Neutrophil (primary cell): ENCODE data around the gene HTR4.

Experiments used
- H3K27ac ChIP-seq: fragments of 200-600 bp; sonication (generic); 2 replicates; pipeline ENCODE4 v1.5.1; 2016; ENCODE audit warnings: mild to moderate bottlenecking, moderate library complexity
- H3K27me3 ChIP-seq: fragments of 200-600 bp; sonication (generic); 2 replicates; pipeline ENCODE4 v1.6.0; 2016; ENCODE audit warnings: mild to moderate bottlenecking
- H3K36me3 ChIP-seq: fragments of 200-600 bp; sonication (generic); 2 replicates; pipeline ENCODE4 v1.5.1; 2017
- H3K4me1 ChIP-seq, 2 experiments: fragments of 200-600 bp in 1 of 2; sonication (generic) in 1 of 2; 1 replicate in 1 of 2; 2 replicates in 1 of 2; pipeline versions ENCODE4 v1.5.1 to v1.6.1; 2013 to 2016; ENCODE audit warnings: low read depth in 1 of 2, low read length in 1 of 2, mild to moderate bottlenecking in 1 of 2, moderate library complexity in 1 of 2; ENCODE audit not compliant: control insufficient read depth in 1 of 2, insufficient read depth in 1 of 2
- H3K4me3 ChIP-seq, 2 experiments: fragments of 200-600 bp in 1 of 2; sonication (generic) in 1 of 2; 1 replicate in 1 of 2; 2 replicates in 1 of 2; pipeline ENCODE4 v1.5.1; 2013 to 2016; ENCODE audit warnings: low read depth in 1 of 2, low read length in 1 of 2, mild to moderate bottlenecking in 1 of 2, moderate library complexity in 1 of 2
- H3K9me3 ChIP-seq: fragments of 200-600 bp; sonication (generic); 2 replicates; pipeline ENCODE4 v1.5.1; 2016
- CTCF ChIP-seq: fragments of 200-600 bp; sonication (generic); IDR thresholded peaks from 2 replicates; pipeline ENCODE4 v1.5.1; 2016; ENCODE audit warnings: antibody characterized with exemption

Gene HTR4

GRCh38 chr5:148696187-148697036, 42.1 kb upstream of the HTR4 start:
- no peaks in the 10 kb centered on the region for H3K9me3 ChIP-seq
- no peak for TF ChIP-seq CTCF
- H3K4me1 ChIP-seq = peaks cover 2 to 12% of the 10 kb centered on the region in 2 experiments
- H3K27ac ChIP-seq = no peak overlapping the region
- H3K27me3 ChIP-seq = no peaks in the 10 kb centered on the region
- no peaks in the 10 kb centered on the region for H3K36me3 ChIP-seq
- H3K4me3 ChIP-seq = no peak overlapping the region

GRCh38 chr5:148690945-148691344, 36.6 kb upstream of the HTR4 start:
- no peaks in the 10 kb centered on the region for H3K36me3 ChIP-seq
- H3K9me3 ChIP-seq = no peaks in the 10 kb centered on the region
- no peak overlapping the region for H3K27ac ChIP-seq
- no peaks in the 10 kb centered on the region for H3K4me1 ChIP-seq
- H3K27me3 ChIP-seq = no peaks in the 10 kb centered on the region
- TF ChIP-seq CTCF = no peak
- H3K4me3 ChIP-seq = no peak overlapping the region

DNA sequence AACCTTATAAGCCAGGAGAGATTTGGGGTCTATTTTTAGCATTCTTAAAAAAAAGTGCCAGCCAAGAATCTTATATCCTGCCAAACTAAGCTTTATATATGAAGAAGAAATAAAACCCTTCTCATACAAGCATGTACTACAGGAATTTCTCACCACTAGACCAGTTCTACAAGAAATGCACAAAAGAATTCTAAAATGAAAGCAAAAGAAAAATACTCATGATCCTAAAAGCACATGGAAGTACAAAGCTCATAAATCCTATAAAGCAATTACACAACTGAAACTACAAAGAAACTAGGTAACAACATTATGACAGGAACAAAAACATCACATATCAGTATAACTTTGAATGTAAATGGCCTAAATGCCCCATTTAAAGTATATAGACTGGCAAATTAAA, 34.5 kb upstream of the HTR4 start:
- Histone ChIP-seq H3K4me1 (no peaks in the 10 kb centered on the region), H3K27ac (no peak overlapping the region), H3K9me3 (no peaks in the 10 kb centered on the region), H3K4me3 (no peak overlapping the region), H3K36me3 (no peaks in the 10 kb centered on the region), H3K27me3 (no peaks in the 10 kb centered on the region)
- TF ChIP-seq CTCF = no peak

- Histone ChIP-seq H3K27ac (no peak overlapping the region), H3K9me3 (no peaks in the 10 kb centered on the region), H3K4me1 (no peaks in the 10 kb centered on the region), H3K27me3 (no peaks in the 10 kb centered on the region), H3K36me3 (no peaks in the 10 kb centered on the region), H3K4me3 (no peak overlapping the region)
- TF ChIP-seq CTCF = no peak
These were observed 33.5 kb upstream of the HTR4 start for GRCh38 chr5:148687871-148688270.

DNA sequence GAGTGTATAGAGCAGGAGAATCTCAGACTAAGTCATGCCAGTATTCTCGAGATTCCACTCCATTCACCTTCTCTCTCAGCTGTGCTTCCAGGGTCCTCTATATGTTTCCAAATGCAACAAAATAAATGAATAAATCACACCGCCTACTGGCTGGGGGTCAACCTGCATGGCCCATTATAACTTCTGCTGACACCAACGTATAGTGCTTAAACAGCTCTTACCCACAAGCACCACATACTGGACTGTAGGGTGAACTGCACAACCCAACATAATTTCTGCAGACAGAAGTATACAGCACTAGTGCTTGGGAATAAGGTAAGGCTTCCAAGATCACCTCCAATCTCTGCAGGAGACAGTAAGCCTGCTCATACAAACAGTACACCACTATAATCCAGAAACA, 33.1 kb upstream of the HTR4 start:
- TF ChIP-seq CTCF = no peak

More for the DNA sequence above, 33.1 kb upstream of the HTR4 start:
- Histone ChIP-seq H3K27me3 (no peaks in the 10 kb centered on the region), H3K4me3 (no peak overlapping the region), H3K27ac (no peak overlapping the region), H3K9me3 (no peaks in the 10 kb centered on the region), H3K36me3 (no peaks in the 10 kb centered on the region), H3K4me1 (no peaks in the 10 kb centered on the region)
